MM.1S (cell line): ENCODE measurements around the gene OGFR.

Source experiments
- DNase-seq: peaks from one replicate; pipeline ENCODE4 v3.0.0-alpha.2; 2015
- H2AFZ ChIP-seq: fragments of 300-600 bp; sonication (generic); 2 replicates; pipeline ENCODE4 v1.6.0; 2016; ENCODE audit warnings: antibody characterized with exemption, low read length
- H3F3A ChIP-seq: fragments of 300-600 bp; sonication (generic); 2 replicates; pipeline ENCODE4 v1.6.1; 2016; ENCODE audit warnings: mild to moderate bottlenecking, antibody characterized with exemption, low read length, moderate library complexity, mixed read lengths; ENCODE audit not compliant: insufficient read depth
- H3K27ac ChIP-seq: fragments of 300-600 bp; sonication (generic); 2 replicates; pipeline ENCODE4 v1.5.1; 2016; ENCODE audit warnings: mild to moderate bottlenecking, low read length
- H3K27me3 ChIP-seq: fragments of 300-600 bp; sonication (generic); replicated peaks from 2 replicates; pipeline ENCODE4 v1.6.0; 2016; ENCODE audit warnings: low read length; ENCODE audit not compliant: insufficient read depth
- H3K36me3 ChIP-seq: fragments of 300-600 bp; sonication (generic); replicated peaks from 2 replicates; pipeline ENCODE4 v1.6.1; 2016; ENCODE audit warnings: mild to moderate bottlenecking, low read length, mixed read lengths; ENCODE audit not compliant: insufficient read depth
- H3K4me1 ChIP-seq: fragments of 300-600 bp; sonication (generic); 2 replicates; pipeline ENCODE4 v1.6.1; 2016; ENCODE audit warnings: low read length, mixed read lengths
- H3K4me2 ChIP-seq: fragments of 300-600 bp; sonication (generic); 2 replicates; pipeline ENCODE4 v1.6.0; 2016; ENCODE audit warnings: low read depth, low read length
- H3K4me3 ChIP-seq: fragments of 300-600 bp; sonication (generic); 2 replicates; pipeline ENCODE4 v1.5.1; 2016; ENCODE audit warnings: low read length, mixed read lengths
- H3K79me2 ChIP-seq: fragments of 300-600 bp; sonication (generic); 2 replicates; pipeline ENCODE4 v1.6.1; 2016; ENCODE audit warnings: mixed run types, low read length, mixed read lengths
- H3K9ac ChIP-seq: fragments of 300-600 bp; sonication (generic); 2 replicates; pipeline ENCODE4 v1.6.1; 2016; ENCODE audit warnings: low read length, mixed read lengths
- H3K9me2 ChIP-seq: fragments of 300-600 bp; sonication (generic); replicated peaks from 2 replicates; pipeline ENCODE4 v1.6.1; 2016; ENCODE audit warnings: mild to moderate bottlenecking, low read length, mixed read lengths; ENCODE audit not compliant: insufficient read depth
- H3K9me3 ChIP-seq: fragments of 300-600 bp; sonication (generic); replicated peaks from 2 replicates; pipeline ENCODE4 v1.6.1; 2016; ENCODE audit warnings: mild to moderate bottlenecking, low read length, mixed read lengths; ENCODE audit not compliant: insufficient read depth
- H4K20me1 ChIP-seq: fragments of 300-600 bp; sonication (generic); 2 replicates; pipeline ENCODE4 v1.6.1; 2016; ENCODE audit warnings: mild to moderate bottlenecking, low read length, moderate library complexity, mixed read lengths; ENCODE audit not compliant: insufficient read depth
- EZH2 ChIP-seq: fragments of 300-600 bp; sonication (generic); optimal IDR thresholded peaks from 2 replicates; pipeline ENCODE3; 2017; ENCODE audit warnings: low read depth, mild to moderate bottlenecking, antibody characterized with exemption, low read length, mixed read lengths
- EZH2phosphoT487 ChIP-seq: fragments of 300-600 bp; sonication (generic); IDR thresholded peaks from 2 replicates; pipeline ENCODE4 v1.6.1; 2018; ENCODE audit warnings: antibody characterized with exemption, low read length
- TF ChIP-seq, protein P1 (sequence below): fragments of 300-600 bp; sonication (generic); IDR thresholded peaks from 2 replicates; pipeline ENCODE4 v1.5.1; 2016; ENCODE audit warnings: antibody characterized with exemption, low read length, mixed read lengths

Gene OGFR

DNA sequence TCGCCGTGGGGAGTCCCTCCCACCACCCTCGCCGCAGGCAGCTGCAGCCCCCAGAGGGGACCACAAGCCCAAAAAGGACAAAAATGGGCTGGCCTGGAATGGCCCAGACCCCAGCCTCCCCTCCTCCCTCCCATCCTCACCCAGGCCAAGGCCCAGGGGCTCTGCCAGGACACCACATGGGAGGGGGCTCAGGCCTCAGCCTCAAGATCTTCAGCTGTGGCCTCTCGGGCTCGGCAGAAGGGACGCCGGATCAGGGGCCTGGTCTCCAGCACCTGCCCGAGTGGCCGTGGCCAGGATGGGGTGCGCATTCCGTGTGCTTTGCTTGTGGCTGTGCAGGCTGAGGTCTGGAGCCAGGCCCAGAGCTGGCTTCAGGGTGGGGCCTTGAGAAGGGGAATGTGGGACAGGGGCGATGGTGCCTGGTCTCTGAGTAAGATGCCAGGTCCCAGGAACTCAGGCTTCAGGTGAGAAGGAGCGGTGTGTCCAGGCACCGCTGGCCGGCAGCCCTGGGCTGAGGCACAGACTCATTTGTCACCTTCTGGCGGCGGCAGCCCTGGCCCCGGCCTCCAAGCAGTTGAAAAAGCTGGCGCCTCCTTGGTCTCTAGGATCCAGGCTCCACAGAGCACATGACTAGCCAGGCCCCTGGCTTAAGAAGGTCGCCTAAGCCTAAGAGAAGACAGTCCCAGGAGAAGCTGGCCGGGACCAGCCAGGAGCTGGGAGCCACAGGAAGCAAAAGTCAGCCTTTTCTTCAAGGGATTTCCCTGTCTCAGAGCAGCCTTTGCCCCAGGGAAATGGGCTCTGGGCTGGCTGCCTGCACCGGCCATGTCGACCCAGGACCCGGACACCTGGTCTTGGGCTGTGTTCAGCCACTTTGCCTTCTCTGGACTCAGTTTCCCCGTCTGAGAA is 43.5 kb upstream of the OGFR start:
- no peak overlapping the region for H3K27ac ChIP-seq
- DNase-seq, result no peak
- no peak overlapping the region for H3K4me2 ChIP-seq
- 0 out of 2 replicates have a peak, but pooled peaks cover 3% of the 10 kb centered on the region for H4K20me1 ChIP-seq
- H3K79me2 ChIP-seq, result no peaks in the 10 kb centered on the region
- H3K9me3 ChIP-seq, result no peaks in the 10 kb centered on the region
- H3K9me2 ChIP-seq, result no peaks in the 10 kb centered on the region
- no peaks in the 10 kb centered on the region for H3K36me3 ChIP-seq
- no peak overlapping the region for H2AFZ ChIP-seq
- no peaks in the 10 kb centered on the region for H3F3A ChIP-seq
- H3K4me1 ChIP-seq, result no peaks in the 10 kb centered on the region
- TF ChIP-seq, protein P1, sequence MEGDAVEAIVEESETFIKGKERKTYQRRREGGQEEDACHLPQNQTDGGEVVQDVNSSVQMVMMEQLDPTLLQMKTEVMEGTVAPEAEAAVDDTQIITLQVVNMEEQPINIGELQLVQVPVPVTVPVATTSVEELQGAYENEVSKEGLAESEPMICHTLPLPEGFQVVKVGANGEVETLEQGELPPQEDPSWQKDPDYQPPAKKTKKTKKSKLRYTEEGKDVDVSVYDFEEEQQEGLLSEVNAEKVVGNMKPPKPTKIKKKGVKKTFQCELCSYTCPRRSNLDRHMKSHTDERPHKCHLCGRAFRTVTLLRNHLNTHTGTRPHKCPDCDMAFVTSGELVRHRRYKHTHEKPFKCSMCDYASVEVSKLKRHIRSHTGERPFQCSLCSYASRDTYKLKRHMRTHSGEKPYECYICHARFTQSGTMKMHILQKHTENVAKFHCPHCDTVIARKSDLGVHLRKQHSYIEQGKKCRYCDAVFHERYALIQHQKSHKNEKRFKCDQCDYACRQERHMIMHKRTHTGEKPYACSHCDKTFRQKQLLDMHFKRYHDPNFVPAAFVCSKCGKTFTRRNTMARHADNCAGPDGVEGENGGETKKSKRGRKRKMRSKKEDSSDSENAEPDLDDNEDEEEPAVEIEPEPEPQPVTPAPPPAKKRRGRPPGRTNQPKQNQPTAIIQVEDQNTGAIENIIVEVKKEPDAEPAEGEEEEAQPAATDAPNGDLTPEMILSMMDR, result no peak
- TF ChIP-seq EZH2phosphoT487, result no peak
- no peak for TF ChIP-seq EZH2
- no peak overlapping the region for H3K9ac ChIP-seq
- H3K27me3 ChIP-seq, result peaks cover 93% of the 10 kb centered on the region
- H3K4me3 ChIP-seq, result no peak overlapping the region

DNA sequence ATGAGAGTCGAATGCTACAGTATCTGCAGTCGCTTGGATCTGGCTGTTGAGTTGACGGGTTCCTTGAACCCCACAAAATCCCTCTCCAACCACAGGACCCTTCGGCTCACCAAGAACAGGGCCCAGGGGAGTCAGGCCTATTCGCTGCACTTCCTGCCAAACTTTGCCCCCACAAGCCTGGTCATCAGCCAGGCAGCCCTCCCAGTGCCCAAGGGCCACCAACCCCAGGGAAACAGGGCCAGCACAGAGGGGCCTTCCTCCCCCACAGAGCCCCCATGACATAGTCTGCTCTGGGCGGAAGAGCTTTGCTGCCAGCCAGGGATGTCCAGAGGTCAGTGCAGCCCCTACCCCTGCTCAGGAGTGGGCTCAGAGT is 42.9 kb upstream of the OGFR start:
- Histone ChIP-seq H3K4me1 (no peaks in the 10 kb centered on the region), H2AFZ (no peak overlapping the region), H3K79me2 (no peaks in the 10 kb centered on the region), H3K27me3 (peaks cover 93% of the 10 kb centered on the region), H3K9me2 (no peaks in the 10 kb centered on the region), H3K9ac (no peak overlapping the region), H3K9me3 (no peaks in the 10 kb centered on the region), H3K27ac (no peak overlapping the region), H3K4me3 (no peak overlapping the region), H3F3A (no peaks in the 10 kb centered on the region), H3K4me2 (no peak overlapping the region), H4K20me1 (no peaks in the 10 kb centered on the region), H3K36me3 (no peaks in the 10 kb centered on the region)
- TF ChIP-seq EZH2phosphoT487 (no peak), EZH2 (no peak)
- TF ChIP-seq, protein P1, result no peak
- DNase-seq, result no peak

DNA sequence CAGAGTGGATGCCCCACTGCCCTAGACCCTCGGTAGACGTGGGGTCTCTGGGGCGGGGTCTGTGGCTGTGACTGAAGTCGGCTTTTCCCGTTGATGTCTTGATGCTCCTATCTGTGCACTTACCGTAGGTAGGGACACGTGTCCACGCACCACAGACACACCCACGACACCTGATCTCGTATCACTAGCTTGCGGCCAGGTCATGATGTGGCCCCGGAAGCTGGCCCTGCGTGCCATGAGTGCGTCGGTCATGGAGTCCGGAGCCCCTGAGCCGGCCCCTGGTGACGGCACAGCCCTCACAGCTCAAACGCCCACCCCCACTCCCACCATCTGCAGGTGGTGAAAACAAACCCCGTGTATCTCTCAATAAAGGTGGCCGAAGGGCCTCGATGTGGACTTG is 42.3 kb upstream of the OGFR start:
- H3K4me2 ChIP-seq, result no peak overlapping the region
- no peak for DNase-seq
- no peaks in the 10 kb centered on the region for H3K9me3 ChIP-seq
- H3K36me3 ChIP-seq, result no peaks in the 10 kb centered on the region
- no peaks in the 10 kb centered on the region for H3K9me2 ChIP-seq
- no peak overlapping the region for H3K9ac ChIP-seq
- H2AFZ ChIP-seq, result no peak overlapping the region
- H3K79me2 ChIP-seq, result no peaks in the 10 kb centered on the region
- no peaks in the 10 kb centered on the region for H4K20me1 ChIP-seq
- H3K27me3 ChIP-seq, result peaks cover 93% of the 10 kb centered on the region
- H3K4me3 ChIP-seq, result no peak overlapping the region
- no peak for TF ChIP-seq EZH2phosphoT487
- no peak for TF ChIP-seq EZH2
- TF ChIP-seq, protein P1, result no peak
- no peak overlapping the region for H3K27ac ChIP-seq
- H3F3A ChIP-seq, result no peaks in the 10 kb centered on the region
- no peaks in the 10 kb centered on the region for H3K4me1 ChIP-seq
